Right renal cortex interstitium (tissue), 3 donors: ENCODE data around the gene ZNF605. TPM values are rescaled to one million over a fixed set of nuclear protein-coding genes. Genes with fewer than 3 reads are reported as not detected.
"Not testable (repeated sequence)": the region's sequence is repeated elsewhere in the genome, so short reads cannot be mapped to it uniquely, and the experiment has no call there.

Experiments
- DNase-seq, 3 donors: peaks; one replicate each; pipeline ENCODE4 v3.0.0-alpha.2; 2013; ENCODE audit warnings: low read depth in 3 of 3, low spot score in 2 of 3
- polyA plus RNA-seq, 3 donors: library from polyadenylated mRNA; unstranded; fragments of 120-200 nt; gene quantifications; one replicate each; pipeline ENCODE4 v1.2.1, GENCODE V29; 2013; ENCODE audit not compliant: insufficient read length in 3 of 3

Gene ZNF605
- polyA plus RNA-seq, 3 donors, result 23.7 to 25.8 (median 25.3) TPM

- peak; percentile 93 to 97 (median 95) for DNase-seq
These were observed 47.7 kb downstream of the ZNF605 start for GRCh38 chr12:132908145-132909029.

- DNase-seq, result not testable (repeated sequence)
These were observed 48.3 kb downstream of the ZNF605 start for GRCh38 chr12:132907789-132908144.

- DNase-seq, result no peak
These were observed 48.9 kb downstream of the ZNF605 start for GRCh38 chr12:132907216-132907615.

GRCh38 chr12:132904718-132905328 is 51.3 kb downstream of the ZNF605 start:
- peak; percentile 44 to 62 (median 58) for DNase-seq

- DNase-seq, result no peak
These were observed 57.1 kb downstream of the ZNF605 start for GRCh38 chr12:132899033-132899432.

- DNase-seq, result no peak
These were observed 67.3 kb downstream of the ZNF605 start for GRCh38 chr12:132888852-132889251.

GRCh38 chr12:132887513-132888351 is 68.4 kb downstream of the ZNF605 start, which contains the start of gene CHFR:
CHFR (minus strand) TSS chr12:132887605; CDS start chr12:132887328, 277 bp downstream.
- DNase-seq, result peak; percentile 84 to 93 (median 87)

GRCh38 chr12:132886529-132887477 is 69.3 kb downstream of the ZNF605 start:
- no peak for DNase-seq

GRCh38 chr12:132881818-132882217 is 74.3 kb downstream of the ZNF605 start:
- peak in 1 of 3 donors; percentile 27 for DNase-seq

- not testable (repeated sequence) for DNase-seq
These were observed 81.5 kb downstream of the ZNF605 start for GRCh38 chr12:132874620-132875019.

GRCh38 chr12:132874175-132874574 is 81.9 kb downstream of the ZNF605 start:
- DNase-seq, result no peak

- no peak for DNase-seq
These were observed 82.4 kb downstream of the ZNF605 start for GRCh38 chr12:132873724-132874123.

- no peak for DNase-seq
These were observed 83.1 kb downstream of the ZNF605 start for GRCh38 chr12:132872975-132873421.

GRCh38 chr12:132872073-132872855 is 83.8 kb downstream of the ZNF605 start:
- no peak for DNase-seq

- DNase-seq, result no peak
These were observed 86.6 kb downstream of the ZNF605 start for GRCh38 chr12:132869551-132869950.
